ENCODE results near the gene MAP3K4. TPM values are rescaled to one million over a fixed set of nuclear protein-coding genes. Genes with fewer than 3 reads are reported as not detected.

Gene MAP3K4
- total RNA-seq, 1 donor from 2014 or later, result 47.2 TPM

DNA sequence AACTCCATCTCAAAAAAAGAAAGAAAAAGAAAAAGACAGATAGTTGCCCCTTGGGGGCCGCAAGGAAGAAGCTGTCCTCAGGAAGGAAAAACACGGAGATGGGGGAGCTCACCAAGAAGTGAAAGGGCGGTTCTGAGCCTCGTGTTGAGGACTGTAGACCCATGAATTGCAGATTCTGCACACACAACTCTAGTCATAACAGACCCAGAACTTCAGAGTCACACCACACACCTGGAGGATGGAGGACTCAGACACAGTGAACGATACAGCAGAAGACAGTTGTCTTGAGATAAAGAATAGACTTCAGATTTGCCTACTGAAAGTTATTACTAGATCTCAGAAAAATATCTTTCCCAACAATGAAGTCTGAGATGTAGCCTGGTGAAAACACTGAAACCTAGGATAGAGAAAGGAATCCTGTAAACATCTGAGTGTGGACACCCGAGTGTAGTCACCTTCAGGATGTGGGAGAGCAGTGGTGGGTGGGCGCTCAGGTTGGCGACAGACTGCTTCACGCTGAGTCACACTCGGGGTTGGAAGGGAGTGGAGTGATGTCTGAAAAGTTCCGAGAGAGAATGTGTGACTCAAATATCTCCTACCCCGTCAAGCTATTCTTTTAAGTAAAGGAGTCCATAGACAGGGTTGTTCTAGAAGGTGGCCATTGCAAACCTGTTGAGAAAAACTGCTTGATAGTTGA lies 88.1 kb downstream of the MAP3K4 start:
- Histone ChIP-seq H3K36me3 (peaks cover 83% of the 10 kb centered on the region), H3K4me3 (no peak overlapping the region), H3K27ac (no peak overlapping the region), H3K9me3 (no peaks in the 10 kb centered on the region), H3K27me3 (ENCODE audit: low read depth) (no peaks in the 10 kb centered on the region), H3K4me1 (no peaks in the 10 kb centered on the region)
- DNase-seq (no peak), ATAC-seq (no peak)
- intact Hi-C loops (cut with DNase I), result no loop called here
- TF ChIP-seq, protein P1, sequence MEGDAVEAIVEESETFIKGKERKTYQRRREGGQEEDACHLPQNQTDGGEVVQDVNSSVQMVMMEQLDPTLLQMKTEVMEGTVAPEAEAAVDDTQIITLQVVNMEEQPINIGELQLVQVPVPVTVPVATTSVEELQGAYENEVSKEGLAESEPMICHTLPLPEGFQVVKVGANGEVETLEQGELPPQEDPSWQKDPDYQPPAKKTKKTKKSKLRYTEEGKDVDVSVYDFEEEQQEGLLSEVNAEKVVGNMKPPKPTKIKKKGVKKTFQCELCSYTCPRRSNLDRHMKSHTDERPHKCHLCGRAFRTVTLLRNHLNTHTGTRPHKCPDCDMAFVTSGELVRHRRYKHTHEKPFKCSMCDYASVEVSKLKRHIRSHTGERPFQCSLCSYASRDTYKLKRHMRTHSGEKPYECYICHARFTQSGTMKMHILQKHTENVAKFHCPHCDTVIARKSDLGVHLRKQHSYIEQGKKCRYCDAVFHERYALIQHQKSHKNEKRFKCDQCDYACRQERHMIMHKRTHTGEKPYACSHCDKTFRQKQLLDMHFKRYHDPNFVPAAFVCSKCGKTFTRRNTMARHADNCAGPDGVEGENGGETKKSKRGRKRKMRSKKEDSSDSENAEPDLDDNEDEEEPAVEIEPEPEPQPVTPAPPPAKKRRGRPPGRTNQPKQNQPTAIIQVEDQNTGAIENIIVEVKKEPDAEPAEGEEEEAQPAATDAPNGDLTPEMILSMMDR (IDR thresholded peaks at IDR 0.05), result no peak

DNA sequence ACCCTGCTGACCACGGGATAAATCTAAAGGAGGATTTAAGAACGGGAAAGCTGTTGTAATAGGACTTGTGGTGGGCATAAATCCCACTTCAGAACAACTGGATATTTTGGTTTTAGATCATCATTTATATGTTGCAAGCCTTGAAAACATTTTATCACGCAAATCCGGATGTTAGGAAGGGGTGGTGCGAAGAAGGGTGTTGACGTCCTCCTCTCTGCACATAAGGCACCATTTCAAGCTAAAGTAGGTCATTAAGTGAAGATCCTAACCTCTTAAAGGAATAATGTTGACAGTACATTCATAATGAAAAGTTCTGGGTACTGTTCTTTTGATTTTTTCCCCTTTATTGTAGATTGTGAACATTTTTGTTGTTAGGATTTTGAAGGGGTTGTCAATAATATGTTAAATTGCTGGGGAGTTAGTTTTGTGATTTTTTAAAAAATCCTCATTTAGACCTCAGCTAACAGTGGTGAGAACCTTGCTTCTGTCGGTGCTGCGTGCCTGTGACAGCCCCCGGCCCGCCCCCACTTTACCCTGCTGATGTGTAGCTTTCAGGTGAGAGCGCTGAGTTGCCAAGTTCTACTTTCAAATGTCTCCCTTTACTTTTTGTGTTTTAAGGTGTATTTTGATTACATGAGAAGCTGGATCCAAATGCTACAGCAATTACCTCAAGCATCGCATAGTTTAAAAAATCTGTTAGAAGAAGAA lies 88.8 kb downstream of the MAP3K4 start:
- H3K36me3 ChIP-seq, result peaks cover 83% of the 10 kb centered on the region
- H3K9me3 ChIP-seq, result no peaks in the 10 kb centered on the region
- intact Hi-C loops (cut with DNase I), result no loop called here
- no peaks in the 10 kb centered on the region for H3K4me1 ChIP-seq
- DNase-seq (no peak), ATAC-seq (no peak)
- H3K4me3 ChIP-seq, result no peak overlapping the region
- no peaks in the 10 kb centered on the region for H3K27me3 ChIP-seq (ENCODE audit: low read depth)
- H3K27ac ChIP-seq, result no peak overlapping the region
- TF ChIP-seq, protein P1 (IDR thresholded peaks at IDR 0.05), result no peak

DNA sequence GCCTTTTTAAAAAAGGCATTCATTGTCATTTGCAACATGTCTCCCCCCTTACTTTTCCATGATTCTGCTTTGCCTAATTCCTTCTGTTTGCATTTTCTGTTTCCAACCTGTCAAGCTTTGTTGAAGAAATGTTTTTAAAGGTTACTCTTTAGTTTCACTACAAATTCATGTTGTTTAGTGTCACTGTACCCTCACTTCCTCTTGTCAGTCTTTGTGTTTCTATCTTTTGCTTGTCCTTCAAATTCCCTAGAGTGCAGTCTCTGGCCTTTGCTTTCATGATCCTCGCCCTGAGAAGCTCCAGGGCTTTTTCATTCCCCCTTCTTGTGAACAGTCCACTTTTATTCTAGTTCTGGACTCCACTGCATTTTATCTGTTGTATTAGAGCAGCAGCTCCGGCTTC lies 90.6 kb downstream of the MAP3K4 start:
- no peaks in the 10 kb centered on the region for H3K4me1 ChIP-seq
- no peak for DNase-seq
- TF ChIP-seq, protein P1 (IDR thresholded peaks at IDR 0.05), result no peak
- H3K27ac ChIP-seq, result no peak overlapping the region
- ATAC-seq, result no peak
- H3K9me3 ChIP-seq, result no peaks in the 10 kb centered on the region
- intact Hi-C loops (cut with DNase I), result no loop called here
- no peaks in the 10 kb centered on the region for H3K27me3 ChIP-seq (ENCODE audit: low read depth)
- peaks cover 82% of the 10 kb centered on the region for H3K36me3 ChIP-seq
- no peak overlapping the region for H3K4me3 ChIP-seq

DNA sequence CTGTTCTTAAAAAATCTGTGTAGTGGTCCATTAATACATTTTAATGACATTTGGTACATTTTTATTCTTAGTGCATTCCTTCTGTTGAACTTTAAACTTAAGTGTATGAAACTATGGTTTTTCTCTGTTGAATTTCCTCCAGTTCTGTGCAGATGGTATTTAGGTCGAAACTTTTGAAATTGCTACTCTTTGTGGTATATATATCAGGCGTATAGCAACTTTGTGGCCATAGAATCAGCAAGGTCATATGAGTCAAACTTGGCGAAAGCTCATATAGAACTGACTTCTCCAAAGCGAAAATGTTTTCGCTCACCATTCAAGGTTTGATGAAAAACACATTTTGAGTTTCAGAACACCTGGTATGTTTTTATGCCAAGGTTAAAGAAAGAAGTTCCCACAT lies 93.7 kb downstream of the MAP3K4 start:
- intact Hi-C loops (cut with DNase I), result no loop called here
- Histone ChIP-seq H3K27me3 (ENCODE audit: low read depth) (no peaks in the 10 kb centered on the region), H3K4me1 (no peaks in the 10 kb centered on the region), H3K4me3 (no peak overlapping the region), H3K36me3 (peaks cover 97% of the 10 kb centered on the region), H3K27ac (no peak overlapping the region), H3K9me3 (no peaks in the 10 kb centered on the region)
- TF ChIP-seq, protein P1 (IDR thresholded peaks at IDR 0.05), result no peak
- DNase-seq, result no peak
- ATAC-seq, result no peak

DNA sequence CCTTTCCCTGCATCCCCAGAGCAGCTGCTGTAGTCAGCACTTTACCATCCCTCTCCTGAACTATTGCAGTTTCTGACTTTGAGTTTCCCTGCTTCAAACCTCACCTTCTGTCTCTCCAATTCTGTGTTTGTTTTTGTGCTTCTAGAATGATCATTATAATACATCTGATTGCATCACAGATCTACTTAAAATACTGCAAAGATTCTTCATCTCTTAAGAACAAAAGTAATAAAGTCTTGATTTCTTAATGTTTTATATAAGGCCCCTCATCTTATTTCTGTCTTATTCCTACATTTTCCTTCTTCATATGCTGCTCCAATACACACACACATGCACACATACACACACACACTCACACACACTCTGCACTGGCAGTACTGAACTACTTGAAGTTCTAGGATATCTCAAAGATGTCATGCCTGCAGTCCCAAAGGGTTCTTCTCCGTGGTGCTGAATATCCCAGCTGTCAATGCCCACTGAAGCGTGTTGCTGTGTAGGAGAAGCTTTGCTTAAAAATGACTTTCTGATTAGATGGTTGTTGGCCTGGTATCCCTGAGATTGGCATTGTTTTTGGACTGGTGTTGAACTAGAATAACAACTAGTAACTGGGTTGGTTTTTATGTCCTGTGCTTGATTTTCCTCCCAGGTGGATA lies 97.2 kb downstream of the MAP3K4 start:
- no peaks in the 10 kb centered on the region for H3K4me1 ChIP-seq
- H3K4me3 ChIP-seq, result no peak overlapping the region
- H3K36me3 ChIP-seq, result peaks cover 94% of the 10 kb centered on the region
- TF ChIP-seq, protein P1 (IDR thresholded peaks at IDR 0.05), result no peak
- DNase-seq (no peak), ATAC-seq (no peak)
- intact Hi-C loops (cut with DNase I), result no loop called here
- no peaks in the 10 kb centered on the region for H3K9me3 ChIP-seq
- H3K27ac ChIP-seq, result no peak overlapping the region
- no peaks in the 10 kb centered on the region for H3K27me3 ChIP-seq (ENCODE audit: low read depth)

Measured in lower lobe of right lung (tissue), 2 donors.